Measurements from ENCODE around the gene TSC2. TPM values are rescaled to one million over a fixed set of nuclear protein-coding genes. Genes with fewer than 3 reads are reported as not detected.
A peak's percentile ranks its signal among the peaks of the same experiment; 100 is the strongest.

Gene TSC2
- total RNA-seq, 1 donor from 2014 or later = 215 TPM

DNA sequence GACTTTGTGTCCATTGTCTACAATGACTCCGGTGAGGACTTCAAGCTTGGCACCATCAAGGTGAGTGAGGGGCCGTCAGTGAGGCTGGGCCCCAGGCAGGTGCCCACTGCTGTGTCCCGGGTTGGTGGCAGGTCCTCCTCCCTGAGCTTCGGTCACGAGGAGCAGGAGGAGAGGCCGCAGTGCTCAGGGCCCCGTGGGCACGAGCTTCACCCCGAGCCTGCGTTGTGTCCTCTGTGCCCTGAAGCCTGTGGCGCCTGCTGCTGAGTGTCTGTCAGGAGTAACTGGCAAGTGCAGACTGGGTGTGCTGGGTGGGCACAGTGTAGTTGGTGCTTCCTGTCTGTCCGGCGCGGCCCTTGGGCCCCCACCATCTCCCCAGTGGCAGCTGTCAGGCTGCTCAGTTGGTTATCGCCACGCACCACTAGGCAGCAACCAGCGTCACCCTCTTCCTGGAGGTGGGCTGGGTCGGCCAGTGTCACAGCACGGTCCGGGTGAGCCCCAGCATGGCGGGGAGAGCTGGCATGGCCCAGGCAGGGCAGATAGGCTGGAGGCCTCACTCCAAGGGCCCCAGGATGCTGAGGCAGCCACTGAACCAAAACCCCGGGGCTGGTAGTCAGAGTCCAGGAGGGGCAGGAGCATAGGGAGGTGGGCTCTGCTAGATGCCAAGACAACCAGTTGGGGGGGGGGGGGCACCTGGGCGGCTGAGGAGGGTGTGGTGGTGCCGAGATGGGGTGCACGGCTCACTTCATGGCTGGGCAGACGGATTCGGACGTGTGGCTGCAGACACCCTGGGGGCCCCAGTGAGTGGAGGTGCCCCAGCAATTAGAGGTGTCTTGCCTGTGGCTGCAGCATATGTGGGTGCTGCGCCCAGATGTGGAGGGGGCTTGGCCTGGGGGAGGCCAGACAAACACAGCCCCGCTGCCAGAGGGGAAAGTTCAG, 39.3 kb downstream of the TSC2 start:
- Mint-ChIP-seq H3K9me3 (ENCODE audit: unreplicated experiment) (peaks cover 14% of the 10 kb centered on the region), H3K4me3 (ENCODE audit: unreplicated experiment) (no peak overlapping the region), H3K27ac (ENCODE audit: unreplicated experiment) (no peak overlapping the region), H3K36me3 (ENCODE audit: unreplicated experiment) (no peaks in the 10 kb centered on the region), H3K4me1 (ENCODE audit: low read depth, unreplicated experiment) (peaks cover 9% of the 10 kb centered on the region), H3K27me3 (ENCODE audit: unreplicated experiment) (peaks cover 18% of the 10 kb centered on the region)
- no peak for DNase-seq
- TF ChIP-seq, protein P1, sequence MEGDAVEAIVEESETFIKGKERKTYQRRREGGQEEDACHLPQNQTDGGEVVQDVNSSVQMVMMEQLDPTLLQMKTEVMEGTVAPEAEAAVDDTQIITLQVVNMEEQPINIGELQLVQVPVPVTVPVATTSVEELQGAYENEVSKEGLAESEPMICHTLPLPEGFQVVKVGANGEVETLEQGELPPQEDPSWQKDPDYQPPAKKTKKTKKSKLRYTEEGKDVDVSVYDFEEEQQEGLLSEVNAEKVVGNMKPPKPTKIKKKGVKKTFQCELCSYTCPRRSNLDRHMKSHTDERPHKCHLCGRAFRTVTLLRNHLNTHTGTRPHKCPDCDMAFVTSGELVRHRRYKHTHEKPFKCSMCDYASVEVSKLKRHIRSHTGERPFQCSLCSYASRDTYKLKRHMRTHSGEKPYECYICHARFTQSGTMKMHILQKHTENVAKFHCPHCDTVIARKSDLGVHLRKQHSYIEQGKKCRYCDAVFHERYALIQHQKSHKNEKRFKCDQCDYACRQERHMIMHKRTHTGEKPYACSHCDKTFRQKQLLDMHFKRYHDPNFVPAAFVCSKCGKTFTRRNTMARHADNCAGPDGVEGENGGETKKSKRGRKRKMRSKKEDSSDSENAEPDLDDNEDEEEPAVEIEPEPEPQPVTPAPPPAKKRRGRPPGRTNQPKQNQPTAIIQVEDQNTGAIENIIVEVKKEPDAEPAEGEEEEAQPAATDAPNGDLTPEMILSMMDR (IDR thresholded peaks at IDR 0.05; ENCODE audit: partially characterized antibody, unreplicated experiment) = no peak

DNA sequence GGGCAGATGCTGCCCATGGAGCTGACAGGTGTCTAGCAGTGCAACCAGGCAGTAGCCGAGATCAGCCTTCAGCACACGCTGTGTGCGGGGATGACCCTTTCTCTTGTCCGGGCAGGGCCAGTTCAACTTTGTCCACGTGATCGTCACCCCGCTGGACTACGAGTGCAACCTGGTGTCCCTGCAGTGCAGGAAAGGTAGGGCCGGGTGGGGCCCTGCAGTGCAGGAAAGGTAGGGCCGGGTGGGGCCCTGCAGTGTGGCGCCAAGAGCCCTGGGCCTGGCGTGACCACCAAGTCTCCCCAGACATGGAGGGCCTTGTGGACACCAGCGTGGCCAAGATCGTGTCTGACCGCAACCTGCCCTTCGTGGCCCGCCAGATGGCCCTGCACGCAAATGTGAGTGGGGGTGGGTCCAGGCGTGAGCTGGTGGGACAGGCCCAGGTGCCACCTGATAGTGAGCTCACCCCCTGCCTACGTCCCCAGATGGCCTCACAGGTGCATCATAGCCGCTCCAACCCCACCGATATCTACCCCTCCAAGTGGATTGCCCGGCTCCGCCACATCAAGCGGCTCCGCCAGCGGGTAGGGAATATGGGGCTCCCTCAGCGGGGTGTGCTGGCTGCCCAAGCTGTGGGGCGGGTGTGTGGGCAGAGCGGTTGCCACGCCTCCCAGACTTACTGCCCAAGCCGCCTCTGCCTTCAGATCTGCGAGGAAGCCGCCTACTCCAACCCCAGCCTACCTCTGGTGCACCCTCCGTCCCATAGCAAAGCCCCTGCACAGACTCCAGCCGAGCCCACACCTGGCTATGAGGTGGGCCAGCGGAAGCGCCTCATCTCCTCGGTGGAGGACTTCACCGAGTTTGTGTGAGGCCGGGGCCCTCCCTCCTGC, 40.2 kb downstream of the TSC2 start:
- no peak for DNase-seq
- no peak overlapping the region for H3K27ac Mint-ChIP-seq (ENCODE audit: unreplicated experiment)
- peaks cover 14% of the 10 kb centered on the region for H3K9me3 Mint-ChIP-seq (ENCODE audit: unreplicated experiment)
- TF ChIP-seq, protein P1 (IDR thresholded peaks at IDR 0.05; ENCODE audit: partially characterized antibody, unreplicated experiment) = no peak
- H3K4me3 Mint-ChIP-seq (ENCODE audit: unreplicated experiment) = no peak overlapping the region
- H3K27me3 Mint-ChIP-seq (ENCODE audit: unreplicated experiment) = peaks cover 19% of the 10 kb centered on the region
- no peaks in the 10 kb centered on the region for H3K36me3 Mint-ChIP-seq (ENCODE audit: unreplicated experiment)
- peaks cover 9% of the 10 kb centered on the region for H3K4me1 Mint-ChIP-seq (ENCODE audit: low read depth, unreplicated experiment)

DNA sequence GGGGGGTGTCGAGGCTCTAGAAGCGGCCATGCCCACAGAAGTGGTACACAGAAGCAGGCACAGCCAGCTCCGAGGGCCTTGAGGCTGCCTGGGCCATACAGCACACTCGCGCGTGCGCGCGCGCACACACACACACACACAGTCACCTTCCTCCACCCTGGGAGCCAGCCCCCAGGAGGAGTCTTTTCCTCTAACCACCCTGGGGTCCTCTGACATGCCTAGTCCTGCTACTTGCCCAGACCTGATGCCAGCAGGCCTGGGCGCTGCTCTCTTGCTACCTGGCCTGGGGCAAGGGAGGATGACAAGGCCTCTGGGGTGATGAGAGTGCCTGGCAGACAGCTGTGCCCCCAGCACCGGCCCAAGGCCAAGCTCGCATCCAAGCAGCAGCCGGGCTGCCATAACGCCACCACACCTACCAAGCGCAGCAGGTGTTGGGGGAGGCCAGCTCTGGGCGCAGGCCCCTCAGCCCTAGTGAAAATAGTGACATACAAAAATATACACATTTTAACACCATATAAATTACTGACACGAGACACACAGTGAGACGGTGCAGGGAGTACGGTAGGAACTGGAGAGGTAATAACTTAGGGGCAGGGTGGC, 41.1 kb downstream of the TSC2 start:
- Mint-ChIP-seq H3K4me3 (ENCODE audit: unreplicated experiment) (no peak overlapping the region), H3K36me3 (ENCODE audit: unreplicated experiment) (no peaks in the 10 kb centered on the region), H3K27ac (ENCODE audit: unreplicated experiment) (peak overlapping the region; percentile 62), H3K27me3 (ENCODE audit: unreplicated experiment) (peaks cover 15% of the 10 kb centered on the region), H3K4me1 (ENCODE audit: low read depth, unreplicated experiment) (peaks cover 7% of the 10 kb centered on the region), H3K9me3 (ENCODE audit: unreplicated experiment) (peaks cover 15% of the 10 kb centered on the region)
- TF ChIP-seq, protein P1 (IDR thresholded peaks at IDR 0.05; ENCODE audit: partially characterized antibody, unreplicated experiment) = no peak
- no peak for DNase-seq

DNA sequence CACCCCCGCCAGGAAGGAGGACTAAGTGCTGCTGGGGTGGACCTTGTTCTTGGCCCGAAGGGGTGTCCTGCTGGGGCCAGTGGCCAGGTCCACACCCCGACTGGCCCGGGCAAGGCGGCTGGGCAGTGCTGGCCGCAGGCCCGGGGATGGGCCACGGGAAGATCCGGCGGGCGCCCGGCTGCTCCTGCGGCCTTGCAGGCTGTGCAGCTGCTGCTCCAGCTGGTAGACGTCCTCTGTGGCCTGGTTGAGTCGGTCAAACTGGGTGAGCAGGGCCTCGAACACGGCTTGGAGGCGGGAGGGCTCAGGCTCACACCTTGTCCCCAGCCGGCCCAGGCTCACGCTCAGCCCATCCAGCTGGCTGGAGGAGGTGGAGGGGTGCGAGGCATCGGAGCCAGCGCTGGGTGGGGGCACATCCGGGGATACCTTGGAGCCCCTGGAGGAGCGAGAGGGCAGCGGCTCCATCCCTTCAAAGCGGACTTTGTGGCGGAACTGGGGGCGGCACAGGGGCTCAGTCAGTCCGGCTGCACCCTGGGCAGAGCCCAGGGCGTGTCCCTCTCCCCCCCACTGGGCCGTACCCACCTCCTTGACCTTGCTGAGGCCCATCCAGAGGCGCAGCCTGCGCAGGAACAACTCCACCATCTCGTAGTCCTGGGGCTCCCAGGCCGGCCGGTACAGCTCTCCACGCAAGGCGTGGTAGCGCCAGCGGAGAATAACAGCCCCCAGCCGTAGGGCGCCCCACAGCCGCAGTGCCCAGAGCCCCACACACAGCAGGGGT, 42.1 kb downstream of the TSC2 start:
- Mint-ChIP-seq H3K4me1 (ENCODE audit: low read depth, unreplicated experiment) (peaks cover 7% of the 10 kb centered on the region), H3K4me3 (ENCODE audit: unreplicated experiment) (no peak overlapping the region)
- TF ChIP-seq, protein P1 (IDR thresholded peaks at IDR 0.05; ENCODE audit: partially characterized antibody, unreplicated experiment) = no peak

More for the DNA sequence above, 42.1 kb downstream of the TSC2 start:
- no peak overlapping the region for H3K27ac Mint-ChIP-seq (ENCODE audit: unreplicated experiment)
- H3K9me3 Mint-ChIP-seq (ENCODE audit: unreplicated experiment) = peaks cover 15% of the 10 kb centered on the region
- peaks cover 14% of the 10 kb centered on the region for H3K27me3 Mint-ChIP-seq (ENCODE audit: unreplicated experiment)
- H3K36me3 Mint-ChIP-seq (ENCODE audit: unreplicated experiment) = no peaks in the 10 kb centered on the region
- no peak for DNase-seq

All from glutamatergic neuron (in vitro differentiated cells).